Upper lobe of left lung (tissue), 6 donors: ENCODE data around the gene MYO9A. TPM values are rescaled to one million over a fixed set of nuclear protein-coding genes. Genes with fewer than 3 reads are reported as not detected.

ENCODE experiments used
- ATAC-seq, 2 donors: fragments of 200-7000 bp; cut with Tn5 transposase; one replicate each; pipeline ENCODE4 v1.9.1; 2022; ENCODE audit warnings: mild to moderate bottlenecking in 2 of 2, moderate library complexity in 2 of 2; ENCODE audit not compliant: low FRiP score in 2 of 2
- DNase-seq, 2 donors: peaks; one replicate each; pipeline ENCODE4 v3.0.0-alpha.2; 2019 to 2020
- H3K27ac ChIP-seq, 4 donors: fragments of 200-600 bp; sonication (generic); one replicate each; pipeline ENCODE4 v1.5.1; 2016 to 2019
- H3K27me3 ChIP-seq, 4 donors: fragments of 200-600 bp; sonication (generic); one replicate each; pipeline ENCODE4 v1.5.1; 2017 to 2019
- H3K36me3 ChIP-seq, 4 donors: fragments of 200-600 bp; sonication (generic); one replicate each; pipeline ENCODE4 v1.5.1; 2016 to 2019
- H3K4me1 ChIP-seq, 4 donors: fragments of 200-600 bp; sonication (generic); one replicate each; pipeline ENCODE4 v1.5.1; 2018 to 2019
- H3K4me3 ChIP-seq, 4 donors: fragments of 200-600 bp; sonication (generic); one replicate each; pipeline ENCODE4 v1.5.1; 2017 to 2019; ENCODE audit warnings: mild to moderate bottlenecking in 2 of 4, moderate library complexity in 1 of 4
- H3K9me3 ChIP-seq, 4 donors: fragments of 200-600 bp; sonication (generic); one replicate each; pipeline ENCODE4 v1.5.1; 2018 to 2019
- CTCF ChIP-seq, 6 experiments: fragments of 450-650 bp in 4 of 6; fragments of 200-600 bp in 2 of 6; sonication (generic) in 2 of 6; IDR thresholded peaks; one replicate each; pipeline ENCODE4 v1.5.1; 2016 to 2019; ENCODE audit warnings: antibody characterized with exemption in 6 of 6
- EP300 ChIP-seq, 4 donors: sonication (generic); formaldehyde crosslinking; IDR thresholded peaks; one replicate each; pipeline ENCODE4 v1.5.1; 2017; ENCODE audit warnings: antibody characterized with exemption in 4 of 4, control low read depth in 2 of 4
- POLR2A ChIP-seq, 4 donors: fragments of 450-650 bp; IDR thresholded peaks; one replicate each; pipeline ENCODE4 v1.5.1; 2016 to 2017; ENCODE audit warnings: antibody characterized with exemption in 4 of 4, mild to moderate bottlenecking in 2 of 4
- POLR2AphosphoS5 ChIP-seq, 2 donors: sonication (generic); formaldehyde crosslinking; IDR thresholded peaks; one replicate each; pipeline ENCODE4 v1.5.1; 2017; ENCODE audit warnings: antibody characterized with exemption in 2 of 2
- WGBS, 2 donors: methylation state at CpG; one replicate each; pipeline ENCODE4 v1.1.5; 2017 to 2018; 5-methylcytosine and 5-hydroxymethylcytosine counted together
- total RNA-seq, 6 donors: library from RNA; depleted of rRNA in 4 of 6; stranded (reverse); fragments of >200 nt in 4 of 6; gene quantifications; one replicate each; pipeline versions ENCODE4 v1.1.0 to v1.2.1, GENCODE V29; 2016 to 2021
- donor health status: DM: no; HTN: no; CAD: no; lungs with moderate emphysema.
- donor health status: DM: no; HTN: yes; CAD: no; lungs with severe emphysema.

MYO9A gene
- total RNA-seq, 6 donors from 2014 or later: 53.2 to 143 (median 76.5) TPM

- no peaks in the 10 kb centered on the region for H3K27me3 ChIP-seq
- TF ChIP-seq POLR2AphosphoS5 (IDR thresholded peaks at IDR 0.05) (no peak), POLR2A (IDR thresholded peaks at IDR 0.05) (no peak), EP300 (IDR thresholded peaks at IDR 0.05) (no peak), CTCF (IDR thresholded peaks at IDR 0.05) (no peak)
- H3K27ac ChIP-seq: no peak overlapping the region
- whole genome bisulfite sequencing, 2 donors: 55 to 59% methylated on average over 2 of the region's 2 CpGs
- no peak for DNase-seq
- H3K9me3 ChIP-seq: no peaks in the 10 kb centered on the region
- H3K4me1 ChIP-seq: no peaks in the 10 kb centered on the region
- no peak overlapping the region for H3K4me3 ChIP-seq
- no peaks in the 10 kb centered on the region for H3K36me3 ChIP-seq
- no peak for ATAC-seq
Measured at GRCh38 chr15:72127724-72128322, 9.9 kb upstream of the MYO9A start.

- no peaks in the 10 kb centered on the region for H3K27me3 ChIP-seq
- H3K36me3 ChIP-seq: no peaks in the 10 kb centered on the region
- H3K27ac ChIP-seq: no peak overlapping the region
- H3K4me3 ChIP-seq: no peak overlapping the region
- H3K9me3 ChIP-seq: no peaks in the 10 kb centered on the region
- 5 to 11% methylated on average over 1 of the region's 1 CpG for WGBS, 2 donors
- ATAC-seq (no peak), DNase-seq (no peak)
- H3K4me1 ChIP-seq: peaks cover 0 to 1% (median 0%) of the 10 kb centered on the region in 4 donors
- TF ChIP-seq POLR2AphosphoS5 (IDR thresholded peaks at IDR 0.05) (no peak), POLR2A (IDR thresholded peaks at IDR 0.05) (no peak), CTCF (IDR thresholded peaks at IDR 0.05) (no peak), EP300 (IDR thresholded peaks at IDR 0.05) (no peak)
Measured at GRCh38 chr15:72124218-72124617, 6.3 kb upstream of the MYO9A start.

- Histone ChIP-seq H3K27ac (peak overlapping the region; percentile 90 to 98 (median 92)), H3K36me3 (no peaks in the 10 kb centered on the region), H3K27me3 (no peaks in the 10 kb centered on the region), H3K4me3 (peak overlapping the region; percentile 60 to 96 (median 92)), H3K4me1 (peaks cover 15 to 26% (median 22%) of the 10 kb centered on the region in 4 donors), H3K9me3 (no peaks in the 10 kb centered on the region)
- TF ChIP-seq EP300 (IDR thresholded peaks at IDR 0.05) (no peak), POLR2A (IDR thresholded peaks at IDR 0.05) (peak in 3 of 4 donors; percentile 47 to 87 (median 64)), POLR2AphosphoS5 (IDR thresholded peaks at IDR 0.05) (peak in 1 of 2 donors; percentile 34), CTCF (IDR thresholded peaks at IDR 0.05) (no peak)
- peak; percentile 93 to 97 for DNase-seq
- ATAC-seq: peak; percentile 90 to 92
- WGBS, 2 donors: 1% methylated on average over 28 of the region's 59 CpGs; no CpG with 5 or more reads in 1 of the 2 donors
Measured at GRCh38 chr15:72117486-72118016, 399 bp downstream of the MYO9A start.

GRCh38 chr15:72116731-72117485 lies 1.0 kb downstream of the MYO9A start:
- DNase-seq (peak in 1 of 2 donors; percentile 35), ATAC-seq (peak; percentile 0 to 2)

More at GRCh38 chr15:72116731-72117485, 1.0 kb downstream of the MYO9A start:
- H3K27ac ChIP-seq: peak overlapping the region; percentile 90 to 98 (median 92)
- no peaks in the 10 kb centered on the region for H3K36me3 ChIP-seq
- peak overlapping the region; percentile 60 to 96 (median 92) for H3K4me3 ChIP-seq
- H3K9me3 ChIP-seq: no peaks in the 10 kb centered on the region
- TF ChIP-seq EP300 (IDR thresholded peaks at IDR 0.05) (no peak), POLR2A (IDR thresholded peaks at IDR 0.05) (no peak), POLR2AphosphoS5 (IDR thresholded peaks at IDR 0.05) (no peak), CTCF (IDR thresholded peaks at IDR 0.05) (no peak)
- 2 to 3% methylated on average over 22 to 24 of the region's 24 CpGs for WGBS, 2 donors
- no peaks in the 10 kb centered on the region for H3K27me3 ChIP-seq
- peaks cover 17 to 26% (median 22%) of the 10 kb centered on the region in 4 donors for H3K4me1 ChIP-seq
